ES-I3 (cell line): ENCODE results near the gene ASB1.

Experiments used
- H3K36me3 ChIP-seq: 2 replicates; pipeline ENCODE4 v1.6.1; 2013; ENCODE audit warnings: mild to moderate bottlenecking, low read length, control low read depth, moderate library complexity; ENCODE audit not compliant: insufficient read depth
- H3K4me1 ChIP-seq: 2 replicates; pipeline ENCODE4 v1.6.1; 2013; ENCODE audit warnings: mild to moderate bottlenecking, control low read depth, low read length; ENCODE audit not compliant: insufficient read depth
- H3K9ac ChIP-seq: 2 replicates; pipeline ENCODE4 v1.6.1; 2013; ENCODE audit warnings: low read depth, mild to moderate bottlenecking, low read length, moderate library complexity
- H3K9me3 ChIP-seq: 2 replicates; pipeline ENCODE4 v1.6.1; 2013; ENCODE audit warnings: mild to moderate bottlenecking, low read length, moderate library complexity; ENCODE audit not compliant: control insufficient read depth, insufficient read depth

ASB1 gene

DNA sequence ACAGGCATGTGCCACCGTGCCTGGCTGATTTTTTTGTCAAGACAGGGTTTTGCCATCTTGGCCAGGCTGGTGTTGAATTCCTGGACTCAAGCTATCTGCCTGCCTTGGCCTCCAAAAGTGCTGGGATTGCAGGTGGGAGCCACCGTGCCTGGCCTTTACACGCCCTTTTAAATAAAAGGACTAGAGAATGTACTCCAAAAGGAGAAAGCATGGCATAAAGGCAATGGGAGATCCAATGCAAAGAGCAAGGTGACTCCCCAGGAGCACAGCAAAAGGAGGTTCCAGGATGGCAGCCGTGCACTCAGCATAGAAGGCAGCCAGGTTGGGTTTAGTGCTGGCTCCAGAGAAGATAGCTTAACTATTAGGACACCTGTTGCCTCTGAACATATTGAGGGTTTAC, 27.1 kb downstream of the ASB1 start:
- Histone ChIP-seq H3K4me1 (no peaks in the 10 kb centered on the region), H3K36me3 (peaks cover 11% of the 10 kb centered on the region), H3K9me3 (peaks cover 4% of the 10 kb centered on the region), H3K9ac (no peak overlapping the region)

DNA sequence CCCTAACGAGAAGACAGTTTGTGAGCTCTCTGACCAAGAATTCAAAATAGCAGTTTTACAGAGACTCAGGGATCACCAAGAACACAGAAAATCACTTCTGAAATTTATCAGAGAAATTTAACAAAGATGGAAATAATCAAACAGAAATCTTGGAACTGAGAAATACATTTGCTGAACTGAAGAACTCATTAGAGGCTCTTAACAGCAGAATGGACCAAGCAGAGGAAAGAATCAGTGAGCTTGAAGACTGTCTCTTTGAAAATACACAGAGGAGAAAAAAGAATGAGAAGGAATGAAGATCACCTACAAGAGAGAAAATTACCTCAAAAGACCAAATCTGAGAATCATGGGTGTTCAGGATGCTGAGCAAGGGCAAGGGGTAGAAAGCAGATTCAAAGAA, 29.7 kb downstream of the ASB1 start:
- Histone ChIP-seq H3K36me3 (0 out of 2 replicates have a peak, but pooled peaks cover 3% of the 10 kb centered on the region), H3K9ac (no peak overlapping the region), H3K4me1 (no peaks in the 10 kb centered on the region), H3K9me3 (peaks cover 4% of the 10 kb centered on the region)

GRCh38 chr2:238456970-238457926, 30.5 kb downstream of the ASB1 start:
- H3K9ac ChIP-seq: no peak overlapping the region
- H3K36me3 ChIP-seq: no peaks in the 10 kb centered on the region
- no peaks in the 10 kb centered on the region for H3K4me1 ChIP-seq
- peaks cover 4% of the 10 kb centered on the region for H3K9me3 ChIP-seq

DNA sequence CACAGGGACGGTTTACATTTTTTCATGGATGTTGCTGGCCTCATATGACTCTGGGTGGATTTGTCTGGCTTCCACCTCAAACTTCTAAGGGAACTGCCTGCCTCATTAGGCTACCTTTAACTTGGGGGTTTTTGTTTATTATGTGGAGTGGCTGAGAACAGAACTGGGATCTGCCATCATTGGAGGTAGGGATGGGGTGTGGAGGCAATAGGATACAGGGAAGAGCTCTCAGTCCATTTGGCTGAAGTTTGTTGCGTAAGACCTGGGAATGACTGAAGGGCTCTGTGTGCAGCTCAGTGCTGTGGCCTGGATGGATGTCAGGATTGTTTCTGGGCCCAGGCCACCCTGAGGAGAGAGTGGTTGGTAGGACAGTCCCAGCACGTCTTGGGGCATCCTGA, 31.2 kb downstream of the ASB1 start:
- no peaks in the 10 kb centered on the region for H3K4me1 ChIP-seq
- no peaks in the 10 kb centered on the region for H3K36me3 ChIP-seq
- peaks cover 4% of the 10 kb centered on the region for H3K9me3 ChIP-seq
- no peak overlapping the region for H3K9ac ChIP-seq

- H3K4me1 ChIP-seq: no peaks in the 10 kb centered on the region
- peaks cover 4% of the 10 kb centered on the region for H3K9me3 ChIP-seq
- H3K36me3 ChIP-seq: no peaks in the 10 kb centered on the region
- H3K9ac ChIP-seq: no peak overlapping the region
Measured at GRCh38 chr2:238458651-238459050, 31.9 kb downstream of the ASB1 start.

DNA sequence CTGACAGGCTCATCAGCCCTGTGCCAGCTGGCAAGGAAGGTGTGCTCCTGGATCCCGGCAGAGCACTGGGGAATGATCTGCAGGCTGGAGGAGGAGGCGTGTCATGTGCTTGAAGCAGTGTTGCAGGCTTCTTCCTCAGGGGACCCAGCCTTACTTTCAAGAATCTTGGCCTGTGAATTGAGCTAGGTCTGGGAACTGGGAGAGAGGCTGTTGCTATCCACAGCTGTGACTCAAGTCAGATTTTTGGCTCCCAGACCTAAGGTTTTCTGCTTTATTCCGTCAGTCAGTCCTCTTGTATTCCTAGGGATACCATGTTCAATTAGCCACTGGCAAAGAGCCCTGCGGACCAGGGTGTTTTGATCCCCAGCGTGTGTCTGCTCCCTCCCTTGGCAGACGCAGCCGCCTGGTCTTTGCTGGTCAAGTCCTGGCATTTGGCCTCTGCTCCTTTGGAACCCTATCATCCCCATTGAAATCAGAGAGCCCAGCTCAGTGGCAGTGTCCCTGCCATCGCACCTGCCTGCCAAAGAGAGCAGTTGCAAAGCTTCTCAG, 32.4 kb downstream of the ASB1 start:
- H3K36me3 ChIP-seq: no peaks in the 10 kb centered on the region
- H3K4me1 ChIP-seq: no peaks in the 10 kb centered on the region
- no peak overlapping the region for H3K9ac ChIP-seq
- peaks cover 4% of the 10 kb centered on the region for H3K9me3 ChIP-seq

DNA sequence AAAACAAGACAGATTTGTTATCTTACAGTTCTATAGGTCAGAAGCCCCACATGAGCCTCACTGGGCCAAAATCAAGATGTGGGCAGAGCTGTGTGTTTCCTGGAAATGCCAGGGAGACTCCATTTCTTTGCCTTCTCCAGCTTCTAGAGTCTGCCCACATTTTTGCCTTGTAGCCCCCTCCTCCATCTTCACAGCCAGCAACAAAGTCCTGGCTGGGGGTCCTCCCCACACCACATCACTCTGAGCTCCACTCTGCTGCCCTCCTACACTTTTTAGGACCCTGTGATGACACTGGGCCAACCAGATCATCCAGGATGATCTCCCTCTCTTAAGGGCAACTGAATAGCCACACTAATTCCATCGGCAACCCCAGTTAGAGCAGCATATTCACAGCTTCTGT, 34.3 kb downstream of the ASB1 start:
- Histone ChIP-seq H3K4me1 (no peaks in the 10 kb centered on the region), H3K36me3 (no peaks in the 10 kb centered on the region), H3K9ac (no peak overlapping the region), H3K9me3 (peaks cover 4% of the 10 kb centered on the region; the same call in 1 of the 2 replicates)

- Histone ChIP-seq H3K36me3 (no peaks in the 10 kb centered on the region), H3K9ac (no peak overlapping the region), H3K9me3 (peaks cover 4% of the 10 kb centered on the region; the same call in 1 of the 2 replicates), H3K4me1 (no peaks in the 10 kb centered on the region)
Measured at GRCh38 chr2:238461491-238461890, 34.8 kb downstream of the ASB1 start.

DNA sequence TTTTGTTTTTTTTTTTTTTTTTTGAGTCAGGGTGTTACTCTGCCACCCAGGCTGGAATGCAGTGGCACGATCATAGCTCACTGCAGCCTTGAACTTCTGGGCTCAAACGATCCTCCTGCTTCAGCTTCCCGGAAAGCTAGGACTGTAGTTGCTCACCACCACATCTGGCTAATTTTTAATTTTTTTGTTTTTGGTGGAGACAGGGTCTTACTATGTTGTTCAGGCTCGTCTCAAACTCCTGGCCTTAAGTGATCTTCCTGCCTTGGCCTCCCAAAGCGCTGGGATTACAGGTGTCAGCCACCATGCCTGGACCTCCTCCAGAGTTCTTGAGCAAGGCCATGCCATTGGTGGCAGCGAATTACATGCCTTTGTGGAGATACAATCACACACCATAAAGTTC, 35.2 kb downstream of the ASB1 start:
- Histone ChIP-seq H3K9ac (no peak overlapping the region), H3K4me1 (no peaks in the 10 kb centered on the region), H3K36me3 (no peaks in the 10 kb centered on the region), H3K9me3 (no peaks in the 10 kb centered on the region)

DNA sequence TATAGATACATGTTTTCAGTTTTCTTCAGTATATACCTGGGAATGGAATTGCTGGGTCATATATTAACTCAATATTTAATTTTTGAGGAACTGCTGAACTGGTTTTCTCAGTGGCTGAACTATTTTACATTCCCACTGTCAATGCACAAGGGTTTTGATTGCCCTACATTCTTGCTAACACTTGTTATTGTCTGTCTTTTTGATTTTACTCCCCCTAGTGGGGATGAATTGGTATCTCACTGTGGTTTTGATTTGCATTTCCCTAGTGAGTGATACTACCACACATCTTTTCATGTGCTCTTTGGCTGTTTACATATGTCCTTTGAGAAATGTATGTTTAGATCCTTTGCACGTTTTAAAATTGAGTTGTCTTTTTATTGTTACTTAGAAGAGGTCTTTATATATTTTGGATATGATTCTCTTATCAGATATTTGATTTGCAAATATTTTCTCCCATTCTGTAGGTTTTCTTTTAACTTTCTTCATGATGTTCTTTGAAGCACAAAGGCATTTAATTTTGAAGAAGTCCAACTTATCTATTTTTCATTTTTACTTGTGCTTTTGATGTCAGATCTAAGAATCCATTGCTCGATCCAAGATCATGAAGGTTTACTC, 36.2 kb downstream of the ASB1 start:
- no peaks in the 10 kb centered on the region for H3K4me1 ChIP-seq
- no peaks in the 10 kb centered on the region for H3K36me3 ChIP-seq
- no peaks in the 10 kb centered on the region for H3K9me3 ChIP-seq
- no peak overlapping the region for H3K9ac ChIP-seq

- H3K9ac ChIP-seq: no peak overlapping the region
- peaks cover 4% of the 10 kb centered on the region; the same call in 1 of the 2 replicates for H3K9me3 ChIP-seq
- H3K4me1 ChIP-seq: no peaks in the 10 kb centered on the region
- no peaks in the 10 kb centered on the region for H3K36me3 ChIP-seq
Measured at GRCh38 chr2:238464389-238464788, 37.7 kb downstream of the ASB1 start.

DNA sequence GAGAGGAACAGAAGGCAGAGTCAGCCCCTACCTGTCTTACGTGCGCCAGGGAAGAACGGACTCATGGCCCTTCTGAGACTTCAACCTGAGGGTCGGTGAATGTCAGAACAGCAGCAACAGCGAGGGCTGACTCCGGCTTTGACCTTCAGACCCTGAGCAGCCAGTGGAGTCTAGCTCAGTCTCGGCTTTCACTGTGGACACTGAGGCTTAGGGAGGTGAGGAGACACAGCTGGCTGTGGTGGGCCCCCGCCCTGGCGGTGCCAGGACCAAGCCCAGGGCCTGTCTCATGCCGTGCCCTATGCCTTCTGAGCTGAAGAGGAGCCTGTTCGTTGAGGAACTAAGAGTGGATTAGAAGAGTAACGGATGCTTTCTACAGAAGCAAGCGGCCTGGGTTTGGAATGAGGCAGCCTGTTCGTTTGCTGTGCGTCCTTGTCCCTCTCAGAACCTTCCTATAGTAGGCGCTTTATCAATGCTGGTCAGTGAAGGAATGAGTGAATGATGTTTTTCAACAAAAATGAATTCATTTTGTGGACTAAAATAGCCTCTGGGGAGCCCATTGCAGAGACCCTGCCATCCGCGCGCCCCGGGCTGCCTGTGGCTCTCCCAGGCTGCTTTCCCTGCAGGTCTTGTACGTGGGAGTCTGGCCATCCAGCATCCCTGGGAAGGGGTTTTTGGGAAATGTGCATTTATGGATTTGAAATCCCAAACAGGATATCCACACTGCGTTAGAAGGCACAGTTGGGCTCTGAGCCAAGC, 38.9 kb downstream of the ASB1 start:
- H3K9me3 ChIP-seq: peaks cover 4% of the 10 kb centered on the region; the same call in 1 of the 2 replicates
- H3K9ac ChIP-seq: no peak overlapping the region
- no peaks in the 10 kb centered on the region for H3K36me3 ChIP-seq
- no peaks in the 10 kb centered on the region for H3K4me1 ChIP-seq

- Histone ChIP-seq H3K36me3 (no peaks in the 10 kb centered on the region), H3K9me3 (peaks cover 4% of the 10 kb centered on the region; the same call in 1 of the 2 replicates), H3K9ac (no peak overlapping the region), H3K4me1 (no peaks in the 10 kb centered on the region)
Measured at GRCh38 chr2:238466243-238466756, 39.6 kb downstream of the ASB1 start.

DNA sequence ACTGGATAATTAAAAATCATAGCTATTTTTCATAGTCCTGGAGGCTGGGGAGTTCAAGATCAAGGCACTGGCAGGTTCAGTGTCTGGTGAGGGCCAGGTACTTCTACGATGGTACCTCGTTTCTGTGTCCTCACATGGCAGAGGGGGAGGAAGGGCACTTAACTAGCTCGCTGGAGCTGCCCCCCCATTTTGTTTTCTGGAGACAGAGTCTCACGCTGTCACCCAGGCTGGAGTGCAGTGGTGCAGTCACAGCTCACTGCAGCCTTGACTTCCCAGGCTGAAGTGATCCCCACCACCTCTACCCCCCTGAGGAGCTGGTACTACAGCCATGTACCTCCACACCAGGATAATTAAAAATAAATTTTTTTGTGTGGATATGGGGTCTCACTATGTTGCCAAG, 40.3 kb downstream of the ASB1 start:
- Histone ChIP-seq H3K9ac (no peak overlapping the region), H3K9me3 (peaks cover 4% of the 10 kb centered on the region; the same call in 1 of the 2 replicates), H3K4me1 (no peaks in the 10 kb centered on the region), H3K36me3 (no peaks in the 10 kb centered on the region)
